KMS-11 (cell line): ENCODE measurements around the gene DAB1.

Source experiments
- H2AFZ ChIP-seq: fragments of 200-600 bp; sonication (generic); 2 replicates; pipeline ENCODE4 v1.6.1; 2016; ENCODE audit warnings: antibody characterized with exemption, mixed run types, low read depth
- H3K27ac ChIP-seq: fragments of 200-600 bp; sonication (generic); 2 replicates; pipeline ENCODE4 v1.6.1; 2016; ENCODE audit warnings: mild to moderate bottlenecking, mixed run types
- H3K27me3 ChIP-seq: fragments of 200-600 bp; sonication (generic); 2 replicates; pipeline ENCODE4 v1.6.1; 2017; ENCODE audit warnings: mild to moderate bottlenecking, low read depth, mixed run types, moderate library complexity; ENCODE audit not compliant: insufficient read depth
- H3K36me3 ChIP-seq: fragments of 200-600 bp; sonication (generic); 2 replicates; pipeline ENCODE4 v1.6.1; 2017; ENCODE audit warnings: mild to moderate bottlenecking, mixed run types; ENCODE audit not compliant: insufficient read depth
- H3K4me1 ChIP-seq: fragments of 200-600 bp; sonication (generic); 2 replicates; pipeline ENCODE4 v1.6.1; 2016; ENCODE audit warnings: mild to moderate bottlenecking, low read depth, mixed run types; ENCODE audit not compliant: poor library complexity, severe bottlenecking
- H3K4me2 ChIP-seq: fragments of 200-600 bp; sonication (generic); 2 replicates; pipeline ENCODE4 v1.7.0; 2016; ENCODE audit warnings: mild to moderate bottlenecking, mixed run types
- H3K4me3 ChIP-seq: fragments of 200-600 bp; sonication (generic); IDR thresholded peaks from 2 replicates; pipeline ENCODE4 v1.6.1; 2017; ENCODE audit warnings: low read depth, low read length, mixed read lengths; ENCODE audit not compliant: insufficient read depth
- H3K79me2 ChIP-seq: fragments of 200-600 bp; sonication (generic); 2 replicates; pipeline ENCODE4 v1.6.1; 2016; ENCODE audit warnings: low read depth, mixed run types; ENCODE audit not compliant: insufficient read depth
- H3K9ac ChIP-seq: fragments of 200-600 bp; sonication (generic); 2 replicates; pipeline ENCODE4 v1.6.1; 2016; ENCODE audit warnings: mild to moderate bottlenecking, mixed run types
- H4K20me1 ChIP-seq: fragments of 200-600 bp; sonication (generic); 2 replicates; pipeline ENCODE4 v1.6.1; 2016; ENCODE audit warnings: mild to moderate bottlenecking, mixed run types; ENCODE audit not compliant: insufficient read depth
- CTCF ChIP-seq: fragments of 200-600 bp; sonication (generic); conservative IDR thresholded peaks from 2 replicates; pipeline ENCODE4 v1.6.1; 2017; ENCODE audit warnings: low read depth, mild to moderate bottlenecking, antibody characterized with exemption, low read length, moderate library complexity, mixed read lengths

DAB1 gene

DNA sequence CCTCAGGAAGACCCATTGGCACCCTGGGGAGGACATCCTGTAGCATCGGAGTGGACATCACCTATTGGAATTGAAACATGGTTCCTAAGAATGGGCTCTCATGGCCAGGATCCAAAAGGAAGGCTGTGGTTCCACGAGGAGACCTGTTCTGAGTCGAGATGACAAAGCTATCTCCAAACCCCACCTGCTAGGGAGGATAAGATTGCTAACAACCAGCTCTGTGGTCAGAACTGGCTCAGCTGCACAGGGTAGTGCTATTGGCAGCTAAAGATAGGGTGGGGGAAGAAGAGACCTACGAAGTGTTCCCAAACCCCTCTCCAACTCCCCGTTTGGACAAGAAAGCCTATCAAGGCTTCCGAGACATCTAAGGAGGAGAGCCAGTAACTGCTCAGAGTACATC is 440.4 kb downstream of the DAB1 start:
- H3K36me3 ChIP-seq, result no peaks in the 10 kb centered on the region
- no peak overlapping the region for H3K4me3 ChIP-seq
- H3K27ac ChIP-seq, result no peak overlapping the region
- H3K4me1 ChIP-seq, result no peaks in the 10 kb centered on the region
- no peak for TF ChIP-seq CTCF
- H4K20me1 ChIP-seq, result no peaks in the 10 kb centered on the region
- H3K4me2 ChIP-seq, result no peak overlapping the region
- H3K79me2 ChIP-seq, result no peaks in the 10 kb centered on the region
- H3K9ac ChIP-seq, result no peak overlapping the region
- no peak overlapping the region for H2AFZ ChIP-seq
- no peaks in the 10 kb centered on the region for H3K27me3 ChIP-seq

DNA sequence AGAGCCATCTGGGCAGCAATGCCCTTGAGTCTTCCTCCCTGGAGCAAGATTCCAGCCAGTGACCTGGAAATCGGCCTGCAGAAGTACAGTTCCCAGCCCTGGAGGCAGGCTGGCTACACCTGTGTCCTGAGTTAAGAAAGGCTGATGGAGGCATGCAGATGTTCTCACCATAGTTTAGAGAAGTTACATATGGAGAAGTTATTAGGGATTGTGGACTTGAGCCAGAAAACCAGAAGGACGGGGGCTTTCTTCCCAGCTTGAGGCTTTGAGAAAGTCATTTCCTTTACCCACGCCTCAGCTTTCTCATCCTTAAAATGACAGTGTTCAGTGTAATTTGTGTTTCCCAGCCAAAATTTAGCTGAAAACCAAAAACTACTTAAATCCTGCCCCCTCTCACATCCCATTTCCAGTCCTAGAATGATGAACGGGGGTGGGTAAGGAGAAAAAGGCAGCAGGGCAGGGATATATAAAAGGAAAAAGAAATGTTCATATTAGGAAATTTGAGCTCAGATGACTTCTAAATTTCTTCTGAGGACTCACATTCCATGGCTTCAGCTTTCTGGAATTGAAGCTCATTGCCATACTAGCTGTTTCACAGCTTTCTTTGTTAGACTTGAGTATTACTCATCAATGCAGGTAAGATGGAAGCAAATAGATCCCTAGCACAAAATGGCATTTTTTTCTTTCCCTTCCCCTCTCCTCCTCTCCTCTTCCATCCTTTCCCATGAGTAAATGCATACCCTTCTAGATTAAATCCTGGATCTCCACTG is 443.7 kb downstream of the DAB1 start:
- no peaks in the 10 kb centered on the region for H3K27me3 ChIP-seq
- no peaks in the 10 kb centered on the region for H3K4me1 ChIP-seq

DNA sequence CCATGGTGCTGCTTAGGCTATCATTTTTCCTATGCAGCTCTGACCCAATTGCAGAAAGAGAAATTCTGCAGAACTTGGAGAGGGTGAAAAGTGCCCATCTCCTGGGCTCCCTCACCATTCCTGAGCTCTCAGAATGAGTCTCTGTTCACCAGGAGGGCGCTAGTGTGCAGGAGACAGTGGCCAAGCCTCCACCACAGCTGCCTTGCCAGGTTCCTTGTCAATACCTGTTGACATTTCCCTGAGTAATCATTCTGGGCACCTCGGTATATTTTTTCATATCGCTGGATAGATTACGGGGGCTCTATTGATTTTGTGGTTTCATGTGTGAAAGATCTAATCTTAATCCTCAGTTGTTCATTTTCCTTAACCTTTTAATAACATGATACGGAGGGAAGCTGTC is 445.0 kb downstream of the DAB1 start:
- no peak overlapping the region for H2AFZ ChIP-seq
- no peak overlapping the region for H3K4me2 ChIP-seq
- no peaks in the 10 kb centered on the region for H3K36me3 ChIP-seq
- no peaks in the 10 kb centered on the region for H3K27me3 ChIP-seq
- H3K79me2 ChIP-seq, result no peaks in the 10 kb centered on the region
- H3K27ac ChIP-seq, result no peak overlapping the region
- H3K9ac ChIP-seq, result no peak overlapping the region
- no peaks in the 10 kb centered on the region for H4K20me1 ChIP-seq
- H3K4me3 ChIP-seq, result no peak overlapping the region
- H3K4me1 ChIP-seq, result no peaks in the 10 kb centered on the region
- TF ChIP-seq CTCF, result no peak

More for the DNA sequence above, 443.7 kb downstream of the DAB1 start:
- Histone ChIP-seq H3K36me3 (no peaks in the 10 kb centered on the region), H4K20me1 (no peaks in the 10 kb centered on the region), H3K27ac (no peak overlapping the region), H3K79me2 (no peaks in the 10 kb centered on the region), H2AFZ (no peak overlapping the region), H3K4me2 (no peak overlapping the region), H3K4me3 (no peak overlapping the region), H3K9ac (no peak overlapping the region)
- no peak for TF ChIP-seq CTCF

GRCh38 chr1:56977910-56978309 is 445.9 kb downstream of the DAB1 start:
- Histone ChIP-seq H3K27ac (no peak overlapping the region), H3K36me3 (no peaks in the 10 kb centered on the region), H3K27me3 (no peaks in the 10 kb centered on the region), H3K4me1 (no peaks in the 10 kb centered on the region), H2AFZ (no peak overlapping the region), H3K9ac (no peak overlapping the region), H3K4me2 (no peak overlapping the region), H3K4me3 (no peak overlapping the region), H3K79me2 (no peaks in the 10 kb centered on the region), H4K20me1 (no peaks in the 10 kb centered on the region)
- TF ChIP-seq CTCF, result no peak
